DOHH2 (cell line): Measurements from ENCODE around the gene ZNF391.

Experiments used
- H3F3A ChIP-seq: fragments of 200-600 bp; sonication (generic), shearing (Covaris generic); 2 replicates; pipeline ENCODE4 v1.6.0; 2016; ENCODE audit warnings: antibody characterized with exemption, mild to moderate bottlenecking; ENCODE audit not compliant: control insufficient read depth, insufficient read depth
- H3K27ac ChIP-seq: fragments of 200-600 bp; sonication (generic); 2 replicates; pipeline ENCODE4 v1.5.1; 2014; ENCODE audit warnings: low read depth, mild to moderate bottlenecking, low read length, moderate library complexity
- H3K27me3 ChIP-seq: fragments of 200-600 bp; sonication (generic); 2 replicates; pipeline ENCODE4 v1.6.1; 2014; ENCODE audit warnings: mild to moderate bottlenecking, low read length, mixed read lengths; ENCODE audit not compliant: control insufficient read depth
- H3K36me3 ChIP-seq: fragments of 200-600 bp; sonication (generic); 2 replicates; pipeline ENCODE4 v1.6.1; 2014; ENCODE audit warnings: mild to moderate bottlenecking, low read length, moderate library complexity, mixed read lengths; ENCODE audit not compliant: control insufficient read depth
- H3K4me1 ChIP-seq: fragments of 200-600 bp; sonication (generic); 2 replicates; pipeline ENCODE4 v1.6.1; 2014; ENCODE audit warnings: mild to moderate bottlenecking, low read length, mixed read lengths; ENCODE audit not compliant: control insufficient read depth
- H3K4me2 ChIP-seq: fragments of 200-600 bp; sonication (generic); 2 replicates; pipeline ENCODE4 v1.6.0; 2014; ENCODE audit warnings: mild to moderate bottlenecking, low read length, moderate library complexity
- H3K4me3 ChIP-seq: fragments of 200-600 bp; sonication (generic); 2 replicates; pipeline ENCODE4 v1.5.1; 2014; ENCODE audit warnings: mild to moderate bottlenecking, low read length, mixed read lengths
- H3K79me2 ChIP-seq: fragments of 200-600 bp; sonication (generic); 2 replicates; pipeline ENCODE4 v1.6.1; 2014; ENCODE audit warnings: mild to moderate bottlenecking, low read length, mixed read lengths; ENCODE audit not compliant: control insufficient read depth
- H3K9me2 ChIP-seq: fragments of 200-600 bp; sonication (generic); replicated peaks from 2 replicates; pipeline ENCODE4 v1.6.1; 2014; ENCODE audit warnings: mild to moderate bottlenecking, low read length, mixed read lengths; ENCODE audit not compliant: control insufficient read depth
- H3K9me3 ChIP-seq: fragments of 200-600 bp; sonication (generic); 2 replicates; pipeline ENCODE4 v1.6.1; 2014; ENCODE audit warnings: antibody characterized with exemption, low read length, mixed read lengths; ENCODE audit not compliant: control insufficient read depth, insufficient read depth
- H4K20me1 ChIP-seq: fragments of 200-600 bp; sonication (generic); 2 replicates; pipeline ENCODE4 v1.6.0; 2014; ENCODE audit warnings: low read depth, mild to moderate bottlenecking, antibody characterized with exemption, low read length, moderate library complexity; ENCODE audit not compliant: control insufficient read depth, insufficient read depth
- CTCF ChIP-seq: fragments of 200-600 bp; sonication (generic); IDR thresholded peaks from one replicate; pipeline ENCODE4 v1.5.1; 2014; ENCODE audit warnings: antibody characterized with exemption, mild to moderate bottlenecking, low read depth, low read length; ENCODE audit not compliant: poor library complexity, severe bottlenecking
- EZH2phosphoT487 ChIP-seq: fragments of 200-600 bp; sonication (generic); IDR thresholded peaks from 2 replicates; pipeline ENCODE4 v1.6.1; 2017; ENCODE audit warnings: borderline replicate concordance, mild to moderate bottlenecking, antibody characterized with exemption, low read length, moderate library complexity, mixed read lengths

The ZNF391 gene

GRCh38 chr6:27414300-27414699 lies 25.7 kb downstream of the ZNF391 start:
- Histone ChIP-seq H3K4me2 (no peak overlapping the region), H3K9me3 (0 out of 2 replicates have a peak, but pooled peaks cover 3% of the 10 kb centered on the region), H3K9me2 (no peaks in the 10 kb centered on the region), H3K27ac (no peak overlapping the region), H3K36me3 (no peaks in the 10 kb centered on the region), H3K4me1 (no peaks in the 10 kb centered on the region), H4K20me1 (no peaks in the 10 kb centered on the region), H3F3A (no peaks in the 10 kb centered on the region), H3K4me3 (no peak overlapping the region), H3K27me3 (no peaks in the 10 kb centered on the region), H3K79me2 (no peaks in the 10 kb centered on the region)
- no peak for TF ChIP-seq CTCF
- no peak for TF ChIP-seq EZH2phosphoT487

GRCh38 chr6:27414996-27415395 lies 26.4 kb downstream of the ZNF391 start:
- H4K20me1 ChIP-seq: no peaks in the 10 kb centered on the region
- no peak overlapping the region for H3K27ac ChIP-seq
- TF ChIP-seq CTCF: no peak
- no peak for TF ChIP-seq EZH2phosphoT487
- H3K9me2 ChIP-seq: no peaks in the 10 kb centered on the region
- 0 out of 2 replicates have a peak, but pooled peaks cover 3% of the 10 kb centered on the region for H3K9me3 ChIP-seq
- no peaks in the 10 kb centered on the region for H3K36me3 ChIP-seq
- no peak overlapping the region for H3K4me2 ChIP-seq
- no peaks in the 10 kb centered on the region for H3K27me3 ChIP-seq
- H3K4me1 ChIP-seq: no peaks in the 10 kb centered on the region
- no peaks in the 10 kb centered on the region for H3F3A ChIP-seq
- no peak overlapping the region for H3K4me3 ChIP-seq
- H3K79me2 ChIP-seq: no peaks in the 10 kb centered on the region

- Histone ChIP-seq H4K20me1 (no peaks in the 10 kb centered on the region), H3K9me3 (0 out of 2 replicates have a peak, but pooled peaks cover 3% of the 10 kb centered on the region)
Measured at GRCh38 chr6:27415898-27416297, 27.3 kb downstream of the ZNF391 start.

More at GRCh38 chr6:27415898-27416297, 27.3 kb downstream of the ZNF391 start:
- Histone ChIP-seq H3F3A (no peaks in the 10 kb centered on the region), H3K27ac (no peak overlapping the region), H3K4me2 (no peak overlapping the region), H3K4me1 (no peaks in the 10 kb centered on the region), H3K36me3 (no peaks in the 10 kb centered on the region), H3K4me3 (no peak overlapping the region), H3K79me2 (no peaks in the 10 kb centered on the region), H3K27me3 (no peaks in the 10 kb centered on the region), H3K9me2 (no peaks in the 10 kb centered on the region)
- TF ChIP-seq CTCF (no peak), EZH2phosphoT487 (no peak)
